SK-N-SH (cell line): ENCODE measurements around the gene SNTG2. TPM values are rescaled to one million over a fixed set of nuclear protein-coding genes. Genes with fewer than 3 reads are reported as not detected.

Experiments used
- CTCF ChIA-PET: fragments of 300-600, 350-600 bp; formaldehyde crosslinking; extraction: SDS; loops from one replicate; lab custom pipeline; 2021; lab: Yijun Ruan, JAX
- POLR2A ChIA-PET: fragments of 350-600 bp; sonication (Branson Sonifier 250); formaldehyde crosslinking; extraction: SDS; loops from one replicate; lab custom pipeline; 2020; ENCODE audit warnings: antibody characterized with exemption, inconsistent platforms; lab: Yijun Ruan, JAX
- DNase-seq: peaks from one replicate; pipeline ENCODE4 v3.0.0; 2012
- H2AFZ ChIP-seq: fragments of 200-600 bp; sonication (generic); 2 replicates; pipeline ENCODE4 v1.8.1; 2016; ENCODE audit warnings: antibody characterized with exemption, mild to moderate bottlenecking, low read depth
- H3F3A ChIP-seq: fragments of 200-600 bp; sonication (generic); replicated peaks from 2 replicates; pipeline ENCODE3; 2016; ENCODE audit warnings: antibody characterized with exemption, mild to moderate bottlenecking; ENCODE audit not compliant: insufficient read depth
- H3K27ac ChIP-seq, 2 experiments: fragments of 200-500 bp in 1 of 2; fragments of 200-600 bp in 1 of 2; sonication (Bioruptor generic) in 1 of 2; sonication (generic), shearing (Covaris generic) in 1 of 2; 2 replicates each; pipeline versions ENCODE4 v1.5.1 to v1.6.1; 2014 to 2016; ENCODE audit warnings: low read depth in 2 of 2, inconsistent platforms in 1 of 2, low read length in 1 of 2, mild to moderate bottlenecking in 1 of 2, mixed read lengths in 1 of 2
- H3K27me3 ChIP-seq: fragments of 200-600 bp; sonication (generic), shearing (Covaris generic); 2 replicates; pipeline ENCODE4 v1.6.1; 2016; ENCODE audit warnings: mixed run types; ENCODE audit not compliant: insufficient read depth
- H3K36me3 ChIP-seq, 2 experiments: fragments of 200-500 bp in 1 of 2; fragments of 200-600 bp in 1 of 2; sonication (Bioruptor generic) in 1 of 2; sonication (generic) in 1 of 2; replicated peaks in 1 of 2; 2 replicates each; pipeline versions ENCODE3 to v1.5.1; 2014 to 2016; ENCODE audit warnings: low read length in 1 of 2, mild to moderate bottlenecking in 1 of 2; ENCODE audit not compliant: insufficient read depth in 2 of 2, control insufficient read depth in 1 of 2
- H3K4me1 ChIP-seq, 2 experiments: fragments of 200-500 bp in 1 of 2; fragments of 200-600 bp in 1 of 2; sonication (Bioruptor generic) in 1 of 2; sonication (generic), shearing (Covaris generic) in 1 of 2; 2 replicates each; pipeline versions ENCODE4 v1.5.1 to v1.6.1; 2014 to 2016; ENCODE audit warnings: low read depth in 1 of 2, low read length in 1 of 2, mixed run types in 1 of 2; ENCODE audit not compliant: insufficient read depth in 2 of 2, control insufficient read depth in 1 of 2
- H3K4me2 ChIP-seq: fragments of 200-600 bp; sonication (generic), shearing (Covaris generic); 2 replicates; pipeline ENCODE4 v1.6.1; 2017; ENCODE audit warnings: mixed run types
- H3K4me3 ChIP-seq, 2 experiments: fragments of 200-500 bp in 1 of 2; fragments of 200-600 bp in 1 of 2; sonication (Bioruptor generic) in 1 of 2; sonication (generic), shearing (Covaris generic) in 1 of 2; 2 replicates each; pipeline versions ENCODE4 v1.5.1 to v1.8.1; 2014 to 2016; ENCODE audit warnings: low read depth in 2 of 2, inconsistent platforms in 1 of 2, low read length in 1 of 2, mild to moderate bottlenecking in 1 of 2, mixed read lengths in 1 of 2, moderate library complexity in 1 of 2
- H3K79me2 ChIP-seq: fragments of 200-600 bp; sonication (generic); 2 replicates; pipeline ENCODE4 v1.8.1; 2017; ENCODE audit warnings: mild to moderate bottlenecking; ENCODE audit not compliant: insufficient read depth
- H3K9ac ChIP-seq: fragments of 200-600 bp; sonication (generic); 2 replicates; pipeline ENCODE4 v1.6.1; 2017; ENCODE audit warnings: mixed run types
- H3K9me2 ChIP-seq: fragments of 200-600 bp; sonication (generic); 2 replicates; pipeline ENCODE4 v1.6.1; 2017; ENCODE audit warnings: mixed run types
- H3K9me3 ChIP-seq: fragments of 200-600 bp; sonication (generic); 2 replicates; pipeline ENCODE4 v1.6.1; 2017; ENCODE audit warnings: mixed run types, mild to moderate bottlenecking, moderate library complexity
- H4K20me1 ChIP-seq: fragments of 200-600 bp; sonication (generic); 2 replicates; pipeline ENCODE4 v1.6.1; 2017; ENCODE audit warnings: mild to moderate bottlenecking, mixed run types; ENCODE audit not compliant: insufficient read depth
- CHD2 ChIP-seq: fragments of 150-350 bp; IDR thresholded peaks from 2 replicates; pipeline ENCODE4 v1.6.1; 2018; ENCODE audit warnings: low read length; ENCODE audit not compliant: partially characterized antibody
- ELF1 ChIP-seq: IDR thresholded peaks from 2 replicates; pipeline ENCODE4 v1.4.0; 2012
- EP300 ChIP-seq, 2 experiments: IDR thresholded peaks; 2 replicates each; pipeline versions ENCODE4 v1.4.0 to v1.6.1; 2012; ENCODE audit warnings: borderline replicate concordance in 1 of 2, low read depth in 1 of 2, low read length in 1 of 2
- EZH2phosphoT487 ChIP-seq: fragments of 200-600 bp; sonication (generic); IDR thresholded peaks from 2 replicates; pipeline ENCODE4 v1.6.1; 2017; ENCODE audit warnings: low read depth, mixed run types, mild to moderate bottlenecking, antibody characterized with exemption, moderate library complexity, borderline replicate concordance
- FOXJ3 ChIP-seq: sonication (generic); formaldehyde crosslinking; IDR thresholded peaks from 2 replicates; pipeline ENCODE4 v1.5.1; 2020; ENCODE audit warnings: mild to moderate bottlenecking, missing genetic modification reagents
- FOXM1 ChIP-seq: IDR thresholded peaks from 2 replicates; pipeline ENCODE4 v1.4.0; 2012; ENCODE audit warnings: low read depth, mild to moderate bottlenecking
- GABPA ChIP-seq: IDR thresholded peaks from 2 replicates; pipeline ENCODE4 v1.4.0; 2012; ENCODE audit warnings: low read depth, mild to moderate bottlenecking
- JUND ChIP-seq: IDR thresholded peaks from 2 replicates; pipeline ENCODE4 v1.4.0; 2012
- MEF2A ChIP-seq: IDR thresholded peaks from 2 replicates; pipeline ENCODE4 v1.4.0; 2012; ENCODE audit warnings: low read depth, borderline replicate concordance
- MXI1 ChIP-seq: IDR thresholded peaks from 2 replicates; pipeline ENCODE4 v1.6.1; 2012; ENCODE audit warnings: mild to moderate bottlenecking, low read depth, low read length, improper control_type of control experiment
- NFIC ChIP-seq: IDR thresholded peaks from 2 replicates; pipeline ENCODE4 v1.4.0; 2012; ENCODE audit warnings: borderline replicate concordance
- NRF1 ChIP-seq: IDR thresholded peaks from 2 replicates; pipeline ENCODE4 v1.6.1; 2012; ENCODE audit warnings: low read depth, mild to moderate bottlenecking, low read length
- POLR2AphosphoS5 ChIP-seq: IDR thresholded peaks from 2 replicates; pipeline ENCODE4 v1.6.1; 2012; ENCODE audit warnings: low read depth, low read length
- RAD21 ChIP-seq: IDR thresholded peaks from 2 replicates; pipeline ENCODE4 v1.6.1; 2012; ENCODE audit warnings: mild to moderate bottlenecking, low read length
- RFX5 ChIP-seq: IDR thresholded peaks from 2 replicates; pipeline ENCODE4 v1.6.1; 2012; ENCODE audit warnings: mild to moderate bottlenecking, improper control_type of control experiment, low read length
- SMC3 ChIP-seq: IDR thresholded peaks from 2 replicates; pipeline ENCODE4 v1.6.1; 2012; ENCODE audit warnings: low read depth, low read length, improper control_type of control experiment
- TEAD4 ChIP-seq: IDR thresholded peaks from 2 replicates; pipeline ENCODE4 v1.4.0; 2012; ENCODE audit warnings: mild to moderate bottlenecking, borderline replicate concordance; ENCODE audit not compliant: insufficient read depth
- WGBS: methylation state at CpG from one replicate; pipeline ENCODE4 v1.1.6; 2017; ENCODE audit warnings: low lambda C conversion rate; 5-methylcytosine and 5-hydroxymethylcytosine counted together
- polyA plus RNA-seq, 3 experiments: library from polyadenylated mRNA; depleted of rRNA; stranded (reverse); fragments of >200 nt; gene quantifications; 2 replicates each; pipeline ENCODE4 v1.2.3, GENCODE V29; 2012
- TF ChIP-seq, protein P1 (sequence below): IDR thresholded peaks from 2 replicates; pipeline ENCODE4 v1.6.1; 2012; ENCODE audit warnings: mild to moderate bottlenecking, low read depth, low read length, moderate library complexity
- TF ChIP-seq, protein P2 (sequence below): IDR thresholded peaks from 2 replicates; pipeline ENCODE4 v1.4.0; 2012; ENCODE audit warnings: low read depth
- TF ChIP-seq, protein P3 (sequence below): fragments of 150-350 bp; IDR thresholded peaks from 2 replicates; pipeline ENCODE4 v1.6.1; 2016; ENCODE audit warnings: mild to moderate bottlenecking, low read depth, low read length
- TF ChIP-seq, protein P4 (sequence below): fragments of 200-600 bp; sonication (generic); IDR thresholded peaks from 2 replicates; pipeline ENCODE4 v1.6.1; 2017; ENCODE audit warnings: antibody characterized with exemption, mild to moderate bottlenecking, moderate library complexity

Gene SNTG2
- polyA plus RNA-seq, 1 of the 3 experiments (the other 2 are of a cell fraction): not detected

GRCh38 chr2:1004398-1004797 is 53.7 kb downstream of the SNTG2 start (continued):
- TF ChIP-seq, protein P1, sequence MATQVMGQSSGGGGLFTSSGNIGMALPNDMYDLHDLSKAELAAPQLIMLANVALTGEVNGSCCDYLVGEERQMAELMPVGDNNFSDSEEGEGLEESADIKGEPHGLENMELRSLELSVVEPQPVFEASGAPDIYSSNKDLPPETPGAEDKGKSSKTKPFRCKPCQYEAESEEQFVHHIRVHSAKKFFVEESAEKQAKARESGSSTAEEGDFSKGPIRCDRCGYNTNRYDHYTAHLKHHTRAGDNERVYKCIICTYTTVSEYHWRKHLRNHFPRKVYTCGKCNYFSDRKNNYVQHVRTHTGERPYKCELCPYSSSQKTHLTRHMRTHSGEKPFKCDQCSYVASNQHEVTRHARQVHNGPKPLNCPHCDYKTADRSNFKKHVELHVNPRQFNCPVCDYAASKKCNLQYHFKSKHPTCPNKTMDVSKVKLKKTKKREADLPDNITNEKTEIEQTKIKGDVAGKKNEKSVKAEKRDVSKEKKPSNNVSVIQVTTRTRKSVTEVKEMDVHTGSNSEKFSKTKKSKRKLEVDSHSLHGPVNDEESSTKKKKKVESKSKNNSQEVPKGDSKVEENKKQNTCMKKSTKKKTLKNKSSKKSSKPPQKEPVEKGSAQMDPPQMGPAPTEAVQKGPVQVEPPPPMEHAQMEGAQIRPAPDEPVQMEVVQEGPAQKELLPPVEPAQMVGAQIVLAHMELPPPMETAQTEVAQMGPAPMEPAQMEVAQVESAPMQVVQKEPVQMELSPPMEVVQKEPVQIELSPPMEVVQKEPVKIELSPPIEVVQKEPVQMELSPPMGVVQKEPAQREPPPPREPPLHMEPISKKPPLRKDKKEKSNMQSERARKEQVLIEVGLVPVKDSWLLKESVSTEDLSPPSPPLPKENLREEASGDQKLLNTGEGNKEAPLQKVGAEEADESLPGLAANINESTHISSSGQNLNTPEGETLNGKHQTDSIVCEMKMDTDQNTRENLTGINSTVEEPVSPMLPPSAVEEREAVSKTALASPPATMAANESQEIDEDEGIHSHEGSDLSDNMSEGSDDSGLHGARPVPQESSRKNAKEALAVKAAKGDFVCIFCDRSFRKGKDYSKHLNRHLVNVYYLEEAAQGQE: no peak
- TF ChIP-seq CHD2 (no peak), FOXM1 (no peak), MEF2A (no peak), POLR2AphosphoS5 (no peak), RFX5 (no peak), NRF1 (no peak)

DNA sequence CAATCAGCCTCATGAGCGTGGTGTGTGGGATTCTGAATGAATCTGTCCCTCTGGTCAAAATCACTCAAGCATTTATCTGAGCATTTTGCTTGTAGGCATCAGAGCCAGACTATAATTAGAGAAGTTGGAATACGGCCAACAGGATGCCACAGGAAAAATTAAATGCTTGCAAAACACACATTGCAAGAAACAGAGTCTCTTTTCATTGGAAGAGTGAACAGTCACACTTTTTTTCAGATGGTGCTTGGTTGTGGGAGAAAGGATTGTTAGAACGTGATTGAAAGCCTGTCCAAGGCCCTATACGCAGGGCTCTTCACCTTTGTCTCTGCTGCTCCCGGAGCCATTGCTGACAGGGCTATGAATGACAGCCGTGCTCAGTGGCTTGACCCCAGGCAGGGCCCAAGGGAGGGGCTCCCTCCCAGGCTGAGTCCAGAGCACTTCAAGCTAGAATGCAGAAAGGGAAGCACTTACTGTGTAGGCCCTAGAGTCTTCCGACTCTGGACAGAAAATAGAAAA is 59.8 kb downstream of the SNTG2 start:
- peak; percentile 67 for DNase-seq
- H3K4me2 ChIP-seq: no peak overlapping the region
- POLR2A ChIA-PET: no interaction called here
- H3K27me3 ChIP-seq: no peaks in the 10 kb centered on the region
- H3K27ac ChIP-seq: peak overlapping the region in 1 of 2 experiments; percentile 60; a peak in 2 of 4 replicates
- no peaks in the 10 kb centered on the region for H3K9me3 ChIP-seq
- H3K4me1 ChIP-seq: peaks cover 0 to 19% of the 10 kb centered on the region in 2 experiments; a peak in 2 of 4 replicates
- H3F3A ChIP-seq: no peaks in the 10 kb centered on the region
- no peak overlapping the region for H2AFZ ChIP-seq
- CTCF ChIA-PET: interaction anchor here (0.8 to 1.7 kb wide), 5 partner anchors 9 to 296 kb away, joined by 3 to 5 read pairs (median 3); no protein-coding TSS in a partner anchor
- H3K36me3 ChIP-seq: no peaks in the 10 kb centered on the region
- H3K4me3 ChIP-seq: no peak overlapping the region; a peak in 1 of 4 replicates
- WGBS: 9% methylated on average over 7 of the region's 7 CpGs
- H3K79me2 ChIP-seq: no peaks in the 10 kb centered on the region
- H3K9ac ChIP-seq: no peak overlapping the region
- no peaks in the 10 kb centered on the region for H4K20me1 ChIP-seq
- no peaks in the 10 kb centered on the region for H3K9me2 ChIP-seq
- TF ChIP-seq MXI1 (no peak), TEAD4 (no peak), FOXJ3 (peak; percentile 34; the same call in 1 of the 2 replicates), EP300 (IDR thresholded peaks at IDR 0.05; ENCODE audit: borderline replicate concordance in 1 of 2, low read depth in 1 of 2, low read length in 1 of 2) (peak in 1 of 2 experiments; percentile 70; a peak in 1 of 4 replicates), CHD2 (peak; percentile 30), NFIC (no peak), SMC3 (no peak), MEF2A (no peak), EZH2phosphoT487 (no peak), ELF1 (no peak), JUND (no peak), NRF1 (no peak), GABPA (no peak), RAD21 (peak; percentile 12; the same call in 1 of the 2 replicates)
- TF ChIP-seq, protein P2, sequence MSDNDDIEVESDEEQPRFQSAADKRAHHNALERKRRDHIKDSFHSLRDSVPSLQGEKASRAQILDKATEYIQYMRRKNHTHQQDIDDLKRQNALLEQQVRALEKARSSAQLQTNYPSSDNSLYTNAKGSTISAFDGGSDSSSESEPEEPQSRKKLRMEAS: no peak
- TF ChIP-seq, protein P3, sequence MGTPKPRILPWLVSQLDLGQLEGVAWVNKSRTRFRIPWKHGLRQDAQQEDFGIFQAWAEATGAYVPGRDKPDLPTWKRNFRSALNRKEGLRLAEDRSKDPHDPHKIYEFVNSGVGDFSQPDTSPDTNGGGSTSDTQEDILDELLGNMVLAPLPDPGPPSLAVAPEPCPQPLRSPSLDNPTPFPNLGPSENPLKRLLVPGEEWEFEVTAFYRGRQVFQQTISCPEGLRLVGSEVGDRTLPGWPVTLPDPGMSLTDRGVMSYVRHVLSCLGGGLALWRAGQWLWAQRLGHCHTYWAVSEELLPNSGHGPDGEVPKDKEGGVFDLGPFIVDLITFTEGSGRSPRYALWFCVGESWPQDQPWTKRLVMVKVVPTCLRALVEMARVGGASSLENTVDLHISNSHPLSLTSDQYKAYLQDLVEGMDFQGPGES: no peak
- TF ChIP-seq, protein P4, sequence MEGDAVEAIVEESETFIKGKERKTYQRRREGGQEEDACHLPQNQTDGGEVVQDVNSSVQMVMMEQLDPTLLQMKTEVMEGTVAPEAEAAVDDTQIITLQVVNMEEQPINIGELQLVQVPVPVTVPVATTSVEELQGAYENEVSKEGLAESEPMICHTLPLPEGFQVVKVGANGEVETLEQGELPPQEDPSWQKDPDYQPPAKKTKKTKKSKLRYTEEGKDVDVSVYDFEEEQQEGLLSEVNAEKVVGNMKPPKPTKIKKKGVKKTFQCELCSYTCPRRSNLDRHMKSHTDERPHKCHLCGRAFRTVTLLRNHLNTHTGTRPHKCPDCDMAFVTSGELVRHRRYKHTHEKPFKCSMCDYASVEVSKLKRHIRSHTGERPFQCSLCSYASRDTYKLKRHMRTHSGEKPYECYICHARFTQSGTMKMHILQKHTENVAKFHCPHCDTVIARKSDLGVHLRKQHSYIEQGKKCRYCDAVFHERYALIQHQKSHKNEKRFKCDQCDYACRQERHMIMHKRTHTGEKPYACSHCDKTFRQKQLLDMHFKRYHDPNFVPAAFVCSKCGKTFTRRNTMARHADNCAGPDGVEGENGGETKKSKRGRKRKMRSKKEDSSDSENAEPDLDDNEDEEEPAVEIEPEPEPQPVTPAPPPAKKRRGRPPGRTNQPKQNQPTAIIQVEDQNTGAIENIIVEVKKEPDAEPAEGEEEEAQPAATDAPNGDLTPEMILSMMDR: no peak
- TF ChIP-seq, protein P1: no peak
